ENCODE results near the gene ZNF232.
A peak's percentile ranks its signal among the peaks of the same experiment; 100 is the strongest.
"Not testable (repeated sequence)": the region's sequence is repeated elsewhere in the genome, so short reads cannot be mapped to it uniquely, and the experiment has no call there.

ZNF232 gene
- total RNA-seq, result 19.6 to 22.8 reads per million in 2 experiments

GRCh38 chr17:5111402-5112204 lies at the start of gene ZNF232:
Gene ZNF232 (minus strand): TSS chr17:5111878. CDS start chr17:5111822, 56 bp downstream.
- DNase-seq (ENCODE audit: low read depth), result peak; percentile 80

- DNase-seq (ENCODE audit: low read depth), result not testable (repeated sequence)
Observed at GRCh38 chr17:5160702-5161101, 49.0 kb upstream of the ZNF232 start.

- not testable (repeated sequence) for DNase-seq (ENCODE audit: low read depth)
Observed at GRCh38 chr17:5146122-5146521, 34.4 kb upstream of the ZNF232 start.

DNA sequence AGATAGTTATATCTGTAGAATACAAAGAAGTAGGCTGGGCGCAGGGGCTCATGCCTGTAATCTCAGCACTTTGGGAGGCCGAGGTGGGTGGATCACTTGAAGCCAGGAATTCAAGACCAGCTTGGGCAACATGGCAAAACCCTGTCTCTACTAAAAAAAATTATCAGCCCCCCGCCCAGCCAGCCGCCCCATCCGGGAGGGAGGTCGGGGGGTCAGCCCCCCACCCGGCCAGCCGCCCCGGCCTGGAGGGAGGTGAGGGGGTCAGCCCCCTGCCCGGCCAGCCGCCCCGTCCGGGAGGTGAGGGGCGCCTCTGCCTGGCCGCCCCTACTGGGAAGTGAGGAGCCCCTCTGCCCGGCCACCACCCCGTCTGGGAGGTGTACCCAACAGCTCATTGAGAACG lies 31.2 kb upstream of the ZNF232 start:
- not testable (repeated sequence) for DNase-seq (ENCODE audit: low read depth)

GRCh38 chr17:5139458-5139732 lies 27.7 kb upstream of the ZNF232 start:
- DNase-seq (ENCODE audit: low read depth), result no peak

GRCh38 chr17:5138616-5139457 lies 27.2 kb upstream of the ZNF232 start:
- DNase-seq (ENCODE audit: low read depth), result no peak

DNA sequence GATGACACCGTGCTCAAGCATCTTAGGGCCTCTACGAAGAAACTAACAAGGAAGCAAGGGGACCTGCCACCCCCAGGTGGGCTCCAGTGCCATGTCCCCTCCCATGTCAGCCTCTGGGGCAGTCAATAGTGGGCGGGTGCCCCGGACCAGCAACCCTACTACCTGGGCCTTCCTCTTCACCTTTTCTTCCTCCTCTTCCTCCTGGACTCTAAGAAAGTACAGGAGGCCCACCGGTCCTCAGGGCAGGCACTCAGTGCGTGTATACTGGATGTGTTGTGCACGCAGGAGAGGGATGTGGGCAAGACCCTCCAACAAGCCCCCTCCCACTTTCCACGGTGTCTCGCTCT lies 26.5 kb upstream of the ZNF232 start:
- DNase-seq (ENCODE audit: low read depth), result not testable (repeated sequence)

- not testable (repeated sequence) for DNase-seq (ENCODE audit: low read depth)
Observed at GRCh38 chr17:5137511-5138197, 26.0 kb upstream of the ZNF232 start.

GRCh38 chr17:5136580-5137412 lies 25.1 kb upstream of the ZNF232 start:
- not testable (repeated sequence) for DNase-seq (ENCODE audit: low read depth)

DNA sequence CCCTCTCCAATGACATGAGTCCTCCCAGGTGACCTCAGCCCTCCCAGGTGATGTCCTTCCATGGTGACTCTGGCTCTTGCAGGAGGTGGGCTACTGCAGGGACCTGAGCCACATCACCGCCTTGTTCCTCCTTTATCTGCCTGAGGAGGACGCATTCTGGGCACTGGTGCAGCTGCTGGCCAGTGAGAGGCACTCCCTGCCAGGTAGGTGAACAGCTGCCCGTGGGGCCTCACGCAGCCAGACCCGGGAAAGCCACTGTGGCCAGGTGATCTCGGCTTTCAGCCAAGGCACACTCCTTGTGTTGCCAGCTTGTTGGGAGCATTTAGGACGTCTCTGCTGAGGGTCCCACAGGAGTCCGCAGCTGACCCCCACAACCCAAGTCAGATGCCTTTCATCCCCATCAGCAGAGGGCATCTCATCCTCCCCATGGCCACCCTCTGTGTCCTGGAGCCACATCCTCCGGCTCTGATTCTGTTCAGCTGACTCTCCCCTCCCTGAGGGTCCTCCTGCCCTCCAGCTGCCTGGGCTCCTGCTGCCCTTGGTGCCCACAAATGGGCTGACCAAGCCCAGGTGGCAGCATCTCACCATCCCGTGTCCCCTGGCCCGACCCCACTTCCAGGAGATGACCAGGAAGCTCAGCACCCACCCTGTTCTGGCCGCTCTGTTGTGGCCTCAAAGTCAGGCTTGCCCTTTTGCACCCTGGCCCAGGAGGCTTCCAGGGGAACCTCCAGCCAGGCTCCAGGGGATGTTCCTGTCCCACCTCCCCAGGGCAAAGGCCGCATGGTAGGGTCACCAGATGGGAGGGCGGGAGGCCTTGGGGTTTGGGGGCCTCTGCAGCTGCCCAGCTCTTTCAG lies 24.3 kb upstream of the ZNF232 start:
- no peak for DNase-seq (ENCODE audit: low read depth)

DNA sequence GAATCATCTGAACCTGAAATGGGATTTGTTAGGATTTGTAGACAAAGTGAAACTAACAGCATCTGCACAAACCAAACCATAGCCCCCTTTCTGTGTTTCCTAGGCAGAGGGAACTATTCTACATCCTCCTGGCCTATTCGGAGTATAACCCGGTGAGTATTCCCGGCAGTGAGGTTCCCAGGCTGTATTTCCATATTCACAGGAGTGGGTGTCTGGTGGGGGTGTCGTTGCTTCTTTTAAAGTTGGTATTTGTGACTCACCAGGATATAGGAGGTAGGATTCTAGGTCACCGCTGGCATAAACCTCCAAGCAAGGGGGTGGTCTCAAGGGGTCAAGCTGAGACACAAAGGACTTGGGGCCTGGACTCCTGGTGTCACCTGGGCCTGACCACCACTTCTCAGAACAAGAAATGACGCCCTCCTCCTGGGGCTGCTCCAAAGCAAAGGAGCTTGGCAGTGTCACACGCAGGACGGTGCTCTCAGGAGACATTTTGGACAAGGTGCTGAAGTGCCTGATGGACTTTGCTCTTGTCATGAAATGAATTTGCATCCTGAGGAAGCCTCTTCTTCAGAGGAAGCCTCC lies 23.5 kb upstream of the ZNF232 start:
- not testable (repeated sequence) for DNase-seq (ENCODE audit: low read depth)

DNA sequence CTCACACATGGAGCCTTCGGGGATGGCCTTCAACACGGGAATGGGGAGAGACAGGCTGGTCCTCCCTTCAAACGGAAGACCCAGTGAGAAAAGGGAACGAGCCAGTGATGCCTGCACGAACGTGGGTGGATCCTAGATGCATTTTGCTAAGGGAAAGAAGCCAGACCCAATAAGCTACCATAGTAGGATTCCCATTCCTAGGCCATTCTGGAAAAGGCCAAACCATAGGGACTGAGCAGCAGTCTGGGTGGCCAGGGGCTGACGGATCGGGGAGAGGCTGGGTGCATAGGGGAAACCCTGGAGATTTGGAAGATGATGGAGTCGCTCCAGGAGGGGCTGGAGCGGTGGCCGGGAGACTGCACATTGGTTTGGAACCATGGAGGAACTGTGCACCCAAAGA lies 22.9 kb upstream of the ZNF232 start:
- not testable (repeated sequence) for DNase-seq (ENCODE audit: low read depth)

DNA sequence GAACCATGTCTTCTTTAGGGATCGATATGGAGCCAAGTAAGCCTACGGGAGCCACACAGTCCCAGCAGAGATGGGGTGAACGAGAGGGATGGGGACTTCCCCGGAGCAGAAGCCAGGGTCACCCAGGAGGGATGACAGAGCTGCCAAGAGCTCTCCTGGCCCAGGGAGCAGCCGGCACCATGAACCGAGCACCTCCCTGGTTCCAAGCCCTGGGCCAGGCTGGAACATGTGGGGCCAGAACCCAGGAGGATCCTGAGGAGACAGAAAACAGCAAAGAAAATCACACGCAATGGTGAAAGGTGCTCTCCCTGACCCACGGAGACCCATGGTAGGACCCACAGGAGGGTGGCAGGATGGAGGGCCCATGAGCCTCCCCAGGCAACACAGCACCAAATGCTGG lies 22.3 kb upstream of the ZNF232 start:
- not testable (repeated sequence) for DNase-seq (ENCODE audit: low read depth)

- no peak for DNase-seq (ENCODE audit: low read depth)
Observed at GRCh38 chr17:5133311-5133710, 21.6 kb upstream of the ZNF232 start.

DNA sequence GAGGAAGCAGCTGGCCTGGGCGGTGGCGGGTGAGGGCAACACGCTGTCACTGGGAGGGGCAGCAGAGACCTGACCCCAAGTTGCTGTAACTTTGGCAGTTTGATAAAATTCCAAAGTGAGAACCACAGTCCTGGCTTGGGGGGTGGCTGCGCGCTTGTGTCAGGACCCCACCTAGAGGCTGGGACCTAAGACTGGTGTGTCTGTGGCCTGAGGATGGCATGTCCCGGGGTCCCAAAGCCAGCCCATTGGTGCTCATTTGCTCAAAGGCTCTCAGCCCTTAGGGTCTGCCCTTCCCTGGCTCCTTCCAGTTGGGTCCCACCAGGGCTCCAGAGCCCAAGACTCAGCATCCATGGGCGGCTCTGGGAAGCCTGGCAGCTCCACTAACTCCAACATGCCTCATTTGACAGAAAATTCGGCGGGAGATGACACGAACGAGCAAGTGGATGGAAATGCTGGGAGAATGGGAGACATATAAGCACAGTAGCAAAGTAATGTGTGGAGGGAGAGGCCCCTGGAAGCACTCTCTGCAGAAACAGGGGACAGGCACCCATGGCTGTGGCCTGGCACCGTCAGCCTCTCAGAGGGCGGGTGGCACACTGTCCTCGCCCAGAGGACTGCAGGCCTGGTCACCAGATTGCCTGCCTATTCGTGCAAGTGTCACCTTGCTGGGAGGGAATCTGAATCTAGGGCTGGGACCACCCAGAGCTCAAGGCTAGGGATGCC lies 21.0 kb upstream of the ZNF232 start:
- DNase-seq (ENCODE audit: low read depth), result not testable (repeated sequence)

DNA sequence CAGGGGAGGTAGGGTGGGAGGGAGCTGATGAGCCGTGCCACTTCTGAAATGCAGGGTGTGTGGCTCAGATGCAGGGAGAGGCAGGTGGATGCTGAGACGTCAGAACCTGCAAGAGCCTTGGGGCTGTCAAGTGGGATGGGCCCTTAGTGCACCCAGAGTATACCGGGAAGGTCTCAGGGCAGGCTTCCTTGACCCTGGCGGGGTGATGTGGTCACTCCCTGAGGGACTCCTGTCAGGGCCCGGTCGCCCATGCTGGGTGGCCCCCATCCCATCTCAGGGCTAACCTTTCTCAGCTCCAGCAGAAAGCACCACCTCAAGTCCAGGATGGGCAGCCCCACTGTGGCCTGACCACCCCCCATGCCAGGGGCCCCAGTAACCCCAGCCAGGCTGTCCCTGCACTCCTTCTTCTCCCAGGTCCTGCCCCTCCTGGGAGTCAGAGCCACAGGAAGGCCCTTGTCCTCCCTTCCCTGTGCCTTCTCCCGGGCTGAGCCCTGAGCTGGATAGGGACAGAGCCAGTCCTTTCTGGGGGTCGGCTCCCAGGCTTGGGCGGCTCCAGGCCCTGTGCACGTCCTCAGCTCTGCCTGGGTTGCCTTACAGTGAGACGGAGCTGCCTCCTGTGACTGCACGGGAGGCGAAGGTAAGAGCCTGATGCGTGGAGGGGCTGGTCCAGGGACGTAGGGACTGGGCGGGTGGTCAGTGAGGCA lies 20.3 kb upstream of the ZNF232 start:
- not testable (repeated sequence) for DNase-seq (ENCODE audit: low read depth)

GRCh38 chr17:5131146-5131715 lies 19.6 kb upstream of the ZNF232 start:
- DNase-seq (ENCODE audit: low read depth), result no peak

- not testable (repeated sequence) for DNase-seq (ENCODE audit: low read depth)
Observed at GRCh38 chr17:5130687-5131086, 19.0 kb upstream of the ZNF232 start.

- DNase-seq (ENCODE audit: low read depth), result not testable (repeated sequence)
Observed at GRCh38 chr17:5130261-5130660, 18.6 kb upstream of the ZNF232 start.

Measured in T follicular helper cell (primary cell).